SK-N-SH (cell line): ENCODE results near the gene PTPN6.

ENCODE experiments used
- CHD2 ChIP-seq: fragments of 150-350 bp; IDR thresholded peaks from 2 replicates; pipeline ENCODE4 v1.6.1; 2018; ENCODE audit warnings: low read length; ENCODE audit not compliant: partially characterized antibody
- CTCF ChIP-seq: fragments of 200-600 bp; sonication (generic); IDR thresholded peaks from 2 replicates; pipeline ENCODE4 v1.6.1; 2017; ENCODE audit warnings: antibody characterized with exemption, mild to moderate bottlenecking, moderate library complexity
- EP300 ChIP-seq, 2 experiments: IDR thresholded peaks; 2 replicates each; pipeline versions ENCODE4 v1.4.0 to v1.6.1; 2012; ENCODE audit warnings: borderline replicate concordance in 1 of 2, low read depth in 1 of 2, low read length in 1 of 2
- EZH2phosphoT487 ChIP-seq: fragments of 200-600 bp; sonication (generic); IDR thresholded peaks from 2 replicates; pipeline ENCODE4 v1.6.1; 2017; ENCODE audit warnings: low read depth, mixed run types, mild to moderate bottlenecking, antibody characterized with exemption, moderate library complexity, borderline replicate concordance
- FOXJ3 ChIP-seq: sonication (generic); formaldehyde crosslinking; IDR thresholded peaks from 2 replicates; pipeline ENCODE4 v1.5.1; 2020; ENCODE audit warnings: mild to moderate bottlenecking, missing genetic modification reagents
- MAX ChIP-seq: IDR thresholded peaks from 2 replicates; pipeline ENCODE4 v1.4.0; 2012; ENCODE audit warnings: low read depth
- MXI1 ChIP-seq: IDR thresholded peaks from 2 replicates; pipeline ENCODE4 v1.6.1; 2012; ENCODE audit warnings: mild to moderate bottlenecking, low read depth, low read length, improper control_type of control experiment
- POLR2AphosphoS5 ChIP-seq: IDR thresholded peaks from 2 replicates; pipeline ENCODE4 v1.6.1; 2012; ENCODE audit warnings: low read depth, low read length
- SIN3A ChIP-seq: IDR thresholded peaks from 2 replicates; pipeline ENCODE4 v1.6.1; 2012; ENCODE audit warnings: low read depth, mild to moderate bottlenecking, low read length, moderate library complexity, borderline replicate concordance
- YY1 ChIP-seq: IDR thresholded peaks from 2 replicates; pipeline ENCODE4 v1.4.0; 2012; ENCODE audit warnings: low read depth, mild to moderate bottlenecking

GRCh38 chr12:6935371-6936193, 15.6 kb upstream of the PTPN6 start:
- TF ChIP-seq MAX: no peak
- no peak for TF ChIP-seq CTCF
- TF ChIP-seq EP300 (IDR thresholded peaks at IDR 0.05; ENCODE audit: borderline replicate concordance in 1 of 2, low read depth in 1 of 2, low read length in 1 of 2): no peak
- TF ChIP-seq CHD2: no peak
- no peak for TF ChIP-seq EZH2phosphoT487
- no peak for TF ChIP-seq YY1
- TF ChIP-seq SIN3A: no peak
- no peak for TF ChIP-seq MXI1
- TF ChIP-seq FOXJ3 (CRISPR knock-in tag): no peak
- TF ChIP-seq POLR2AphosphoS5: no peak
